ENCODE results near the gene LBX2. TPM values are rescaled to one million over a fixed set of nuclear protein-coding genes. Genes with fewer than 3 reads are reported as not detected.

The LBX2 gene
- total RNA-seq, 2 experiments from 2014 or later = 0.25 TPM; not detected in 1

GRCh38 chr2:74522516-74522915, 23.1 kb upstream of the LBX2 start:
- POLR2A ChIA-PET = no interaction called here
- H3K36me3 Mint-ChIP-seq (ENCODE audit: low read depth) = peaks cover 18% of the 10 kb centered on the region
- no peak overlapping the region for H3K4me3 Mint-ChIP-seq

GRCh38 chr2:74516650-74517049, 17.2 kb upstream of the LBX2 start:
- Mint-ChIP-seq H3K27me3 (peaks cover 74% of the 10 kb centered on the region), H3K27ac (no peak overlapping the region), H3K4me1 (peaks cover 30% of the 10 kb centered on the region), H3K36me3 (ENCODE audit: low read depth) (peaks cover 10% of the 10 kb centered on the region), H3K4me3 (peak overlapping the region; percentile 55), H3K9me3 (no peaks in the 10 kb centered on the region)
- ChIA-PET POLR2A (no interaction called here), CTCF (interaction anchor here (1.2 to 2.0 kb wide), 5 partner anchors 10 to 22 kb away, joined by 3 to 6 read pairs (median 4); partner anchors contain the start of genes AUP1, DQX1 and HTRA2)
- DNase-seq = no peak

More at GRCh38 chr2:74522516-74522915, 23.1 kb upstream of the LBX2 start:
- peaks cover 5% of the 10 kb centered on the region for H3K9me3 Mint-ChIP-seq
- H3K4me1 Mint-ChIP-seq = peaks cover 21% of the 10 kb centered on the region
- H3K27me3 Mint-ChIP-seq = peaks cover 36% of the 10 kb centered on the region
- CTCF ChIA-PET = interaction anchor here (0.6 to 1.7 kb wide), 8 partner anchors 9 to 39 kb away, joined by 3 to 7 read pairs (median 3); partner anchors contain the start of gene TLX2
- H3K27ac Mint-ChIP-seq = no peak overlapping the region
- no peak for DNase-seq

- Mint-ChIP-seq H3K9me3 (no peaks in the 10 kb centered on the region), H3K36me3 (ENCODE audit: low read depth) (peaks cover 10% of the 10 kb centered on the region), H3K4me3 (peak overlapping the region; percentile 55), H3K4me1 (peaks cover 32% of the 10 kb centered on the region), H3K27ac (peak overlapping the region; percentile 56), H3K27me3 (peaks cover 79% of the 10 kb centered on the region)
- POLR2A ChIA-PET = no interaction called here
- CTCF ChIA-PET = interaction anchor here (0.6 to 2.0 kb wide), 5 partner anchors 12 to 58 kb away, joined by 3 to 6 read pairs (median 4); partner anchors contain the start of genes AUP1 and HTRA2
- DNase-seq = peak; percentile 73
Measured at GRCh38 chr2:74515981-74516633, 16.7 kb upstream of the LBX2 start.

GRCh38 chr2:74515271-74515980, 16.0 kb upstream of the LBX2 start:
- H3K27me3 Mint-ChIP-seq = peaks cover 81% of the 10 kb centered on the region
- H3K27ac Mint-ChIP-seq = no peak overlapping the region
- DNase-seq = no peak
- peak overlapping the region; percentile 66 for H3K4me3 Mint-ChIP-seq
- H3K9me3 Mint-ChIP-seq = no peaks in the 10 kb centered on the region
- ChIA-PET CTCF (interaction anchor here (1.0 to 2.7 kb wide), 7 partner anchors 8 to 72 kb away, joined by 3 to 9 read pairs (median 4); partner anchors contain the start of genes AUP1 and HTRA2), POLR2A (no interaction called here)
- peaks cover 10% of the 10 kb centered on the region for H3K36me3 Mint-ChIP-seq (ENCODE audit: low read depth)
- H3K4me1 Mint-ChIP-seq = peaks cover 36% of the 10 kb centered on the region

- Mint-ChIP-seq H3K4me3 (peak within 1 kb of the TSS; percentile 66), H3K27ac (no peak within 1 kb of the TSS), H3K9me3 (no peaks in the 10 kb centered on the region), H3K4me1 (peaks cover 36% of the 10 kb centered on the region), H3K36me3 (ENCODE audit: low read depth) (peaks cover 10% of the 10 kb centered on the region), H3K27me3 (peaks cover 78% of the 10 kb centered on the region)
- DNase-seq = no peak
- ChIA-PET POLR2A (no interaction called here), CTCF (interaction anchor here (1.0 to 2.7 kb wide), 6 partner anchors 8 to 73 kb away, joined by 3 to 9 read pairs (median 4); no protein-coding TSS in a partner anchor)
Measured at GRCh38 chr2:74514368-74515270, 15.2 kb upstream of the LBX2 start, which contains the start of gene TLX2. TSS of gene TLX2 (plus strand) at chr2:74514450. CDS start at chr2:74514807, 357 bp downstream.

- no peak overlapping the region for H3K27ac Mint-ChIP-seq
- ChIA-PET POLR2A (no interaction called here), CTCF (interaction anchor here (1.0 to 2.7 kb wide), 7 partner anchors 9 to 73 kb away, joined by 3 to 9 read pairs (median 4); no protein-coding TSS in a partner anchor)
- H3K4me1 Mint-ChIP-seq = peaks cover 37% of the 10 kb centered on the region
- H3K4me3 Mint-ChIP-seq = peak overlapping the region; percentile 41
- peak; percentile 29 for DNase-seq
- peaks cover 10% of the 10 kb centered on the region for H3K36me3 Mint-ChIP-seq (ENCODE audit: low read depth)
- no peaks in the 10 kb centered on the region for H3K9me3 Mint-ChIP-seq
- H3K27me3 Mint-ChIP-seq = peaks cover 70% of the 10 kb centered on the region
Measured at GRCh38 chr2:74513605-74514367, 14.4 kb upstream of the LBX2 start.

- no peak overlapping the region for H3K4me3 Mint-ChIP-seq
- no peaks in the 10 kb centered on the region for H3K9me3 Mint-ChIP-seq
- no peak for DNase-seq
- no peak overlapping the region for H3K27ac Mint-ChIP-seq
- H3K4me1 Mint-ChIP-seq = peaks cover 45% of the 10 kb centered on the region
- ChIA-PET POLR2A (no interaction called here), CTCF (interaction anchor here (0.8 to 2.7 kb wide), 6 partner anchors 9 to 73 kb away, joined by 3 to 9 read pairs (median 3); partner anchors contain the start of genes AUP1 and HTRA2)
- H3K27me3 Mint-ChIP-seq = peaks cover 64% of the 10 kb centered on the region
- H3K36me3 Mint-ChIP-seq (ENCODE audit: low read depth) = peaks cover 12% of the 10 kb centered on the region
Measured at GRCh38 chr2:74512744-74513604, 13.6 kb upstream of the LBX2 start.

- H3K27ac Mint-ChIP-seq = no peak overlapping the region
Measured at GRCh38 chr2:74511104-74511989, 11.9 kb upstream of the LBX2 start.

GRCh38 chr2:74510272-74510671, 10.9 kb upstream of the LBX2 start:
- Mint-ChIP-seq H3K4me3 (no peak overlapping the region), H3K4me1 (peaks cover 47% of the 10 kb centered on the region), H3K27ac (no peak overlapping the region), H3K9me3 (no peaks in the 10 kb centered on the region), H3K36me3 (ENCODE audit: low read depth) (peaks cover 18% of the 10 kb centered on the region), H3K27me3 (peaks cover 41% of the 10 kb centered on the region)
- no peak for DNase-seq
- CTCF ChIA-PET = interaction anchor here (0.6 to 2.4 kb wide), 6 partner anchors 9 to 274 kb away, joined by 3 to 10 read pairs (median 4); partner anchors contain the start of genes CCDC142 and TTC31
- POLR2A ChIA-PET = interaction anchor here (0.5 kb wide), 1 partner anchor 597 kb away, joined by 4 read pairs; no protein-coding TSS in a partner anchor

More at GRCh38 chr2:74511104-74511989, 11.9 kb upstream of the LBX2 start:
- H3K4me1 Mint-ChIP-seq = peaks cover 48% of the 10 kb centered on the region
- H3K36me3 Mint-ChIP-seq (ENCODE audit: low read depth) = peaks cover 13% of the 10 kb centered on the region
- peaks cover 48% of the 10 kb centered on the region for H3K27me3 Mint-ChIP-seq
- DNase-seq = no peak
- no peaks in the 10 kb centered on the region for H3K9me3 Mint-ChIP-seq
- CTCF ChIA-PET = interaction anchor here (0.7 kb wide), 1 partner anchor 13 kb away, joined by 3 read pairs; no protein-coding TSS in a partner anchor
- no peak overlapping the region for H3K4me3 Mint-ChIP-seq
- POLR2A ChIA-PET = interaction anchor here (0.5 kb wide), 1 partner anchor 598 kb away, joined by 4 read pairs; no protein-coding TSS in a partner anchor

- peaks cover 32% of the 10 kb centered on the region for H3K36me3 Mint-ChIP-seq (ENCODE audit: low read depth)
- H3K27ac Mint-ChIP-seq = peak overlapping the region; percentile 100
- no peaks in the 10 kb centered on the region for H3K9me3 Mint-ChIP-seq
- CTCF ChIA-PET = interaction anchor here (0.5 to 0.9 kb wide), 2 partner anchors 15 to 56 kb away, joined by 3 to 5 read pairs; no protein-coding TSS in a partner anchor
- POLR2A ChIA-PET = interaction anchor here (1.2 kb wide), 1 partner anchor 25 kb away, joined by 3 read pairs; the partner anchor contains the start of genes CCDC142 and TTC31
- peaks cover 56% of the 10 kb centered on the region for H3K4me1 Mint-ChIP-seq
- peak; percentile 18 for DNase-seq
- H3K27me3 Mint-ChIP-seq = peaks cover 40% of the 10 kb centered on the region
- H3K4me3 Mint-ChIP-seq = peak overlapping the region; percentile 93
Measured at GRCh38 chr2:74507926-74508520, 8.6 kb upstream of the LBX2 start.
